Thyroid gland (tissue), 4 donors: ENCODE data around the gene SLC9A5. TPM values are rescaled to one million over a fixed set of nuclear protein-coding genes. Genes with fewer than 3 reads are reported as not detected.

ENCODE experiments used
- DNase-seq, 2 donors: peaks; one replicate each; pipeline ENCODE4 v3.0.0-alpha.2; 2019
- H3K27ac ChIP-seq, 3 donors: fragments of 200-600 bp; sonication (generic); 1 replicate in 2 of 3; 2 replicates in 1 of 3; pipeline ENCODE4 v1.5.1; 2016 to 2019; ENCODE audit warnings: mild to moderate bottlenecking in 1 of 3, moderate library complexity in 1 of 3
- H3K27me3 ChIP-seq: fragments of 200-600 bp; sonication (generic); one replicate; pipeline ENCODE4 v1.5.1; 2019
- H3K36me3 ChIP-seq, 2 donors: fragments of 200-600 bp; sonication (generic); one replicate each; pipeline ENCODE4 v1.5.1; 2016 to 2019
- H3K4me1 ChIP-seq, 2 donors: fragments of 200-600 bp; sonication (generic); one replicate each; pipeline ENCODE4 v1.5.1; 2017 to 2019
- H3K4me3 ChIP-seq, 3 donors: fragments of 200-600 bp; sonication (generic); replicated peaks in 1 of 3; 1 replicate in 2 of 3; 2 replicates in 1 of 3; pipeline ENCODE4 v1.5.1; 2016; ENCODE audit warnings: mild to moderate bottlenecking in 1 of 3
- H3K9me3 ChIP-seq: fragments of 200-600 bp; sonication (generic); one replicate; pipeline ENCODE4 v1.5.1; 2017
- POLR2A ChIP-seq, 2 donors: fragments of 450-650 bp; IDR thresholded peaks; one replicate each; pipeline ENCODE4 v1.6.1; 2017; ENCODE audit warnings: antibody characterized with exemption in 2 of 2, mild to moderate bottlenecking in 2 of 2, moderate library complexity in 1 of 2
- WGBS, 2 donors: methylation state at CpG; one replicate each; pipeline ENCODE4 v1.1.5; 2017; 5-methylcytosine and 5-hydroxymethylcytosine counted together
- intact Hi-C: fragments of 100-400 bp; cut with DNase I; formaldehyde crosslinking; loops from one replicate; pipeline ENCODE4 v1.15.1; 2023
- total RNA-seq, 4 donors: library from RNA; depleted of rRNA; stranded (reverse); fragments of >200 nt; gene quantifications; one replicate each; pipeline ENCODE4 v1.2.3, GENCODE V29; 2016
- TF ChIP-seq, protein P1 (sequence below), 6 experiments: fragments of 200-600 bp in 3 of 6; fragments of 450-650 bp in 3 of 6; sonication (generic) in 3 of 6; IDR thresholded peaks; one replicate each; pipeline ENCODE4 v1.5.1; 2016 to 2019; ENCODE audit warnings: antibody characterized with exemption in 6 of 6, mild to moderate bottlenecking in 2 of 6, inconsistent platforms in 1 of 6, moderate library complexity in 1 of 6

Gene SLC9A5
- total RNA-seq, 4 donors from 2014 or later = 0.56 to 3.0 (median 1.1) TPM

DNA sequence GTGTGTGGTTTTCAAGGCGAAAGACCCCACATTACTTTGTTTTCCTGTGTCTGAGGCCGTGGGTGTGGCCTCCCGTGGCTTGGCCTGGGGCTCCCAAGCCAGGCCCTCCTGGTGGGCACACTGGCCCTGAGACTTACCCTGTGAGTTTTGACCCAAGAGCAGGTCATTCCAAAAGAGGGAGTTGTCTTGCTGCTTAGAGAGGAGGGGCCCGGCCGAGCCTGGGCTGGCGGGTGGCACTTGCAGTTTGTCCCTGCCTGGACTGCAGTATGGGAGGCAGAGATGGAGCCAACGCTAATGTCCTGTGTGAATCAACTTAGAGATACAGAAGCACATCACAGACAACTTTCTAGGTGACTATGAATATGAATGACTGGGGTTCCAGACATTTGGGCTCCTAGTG is 53.3 kb downstream of the SLC9A5 start:
- intact Hi-C loops = no loop called here
- Histone ChIP-seq H3K27ac (no peak overlapping the region), H3K9me3 (no peaks in the 10 kb centered on the region), H3K4me3 (no peak overlapping the region), H3K4me1 (peaks cover 0 to 17% of the 10 kb centered on the region in 2 donors), H3K27me3 (no peaks in the 10 kb centered on the region), H3K36me3 (no peaks in the 10 kb centered on the region)
- DNase-seq = no peak
- no peak for TF ChIP-seq POLR2A (IDR thresholded peaks at IDR 0.05)
- TF ChIP-seq, protein P1, sequence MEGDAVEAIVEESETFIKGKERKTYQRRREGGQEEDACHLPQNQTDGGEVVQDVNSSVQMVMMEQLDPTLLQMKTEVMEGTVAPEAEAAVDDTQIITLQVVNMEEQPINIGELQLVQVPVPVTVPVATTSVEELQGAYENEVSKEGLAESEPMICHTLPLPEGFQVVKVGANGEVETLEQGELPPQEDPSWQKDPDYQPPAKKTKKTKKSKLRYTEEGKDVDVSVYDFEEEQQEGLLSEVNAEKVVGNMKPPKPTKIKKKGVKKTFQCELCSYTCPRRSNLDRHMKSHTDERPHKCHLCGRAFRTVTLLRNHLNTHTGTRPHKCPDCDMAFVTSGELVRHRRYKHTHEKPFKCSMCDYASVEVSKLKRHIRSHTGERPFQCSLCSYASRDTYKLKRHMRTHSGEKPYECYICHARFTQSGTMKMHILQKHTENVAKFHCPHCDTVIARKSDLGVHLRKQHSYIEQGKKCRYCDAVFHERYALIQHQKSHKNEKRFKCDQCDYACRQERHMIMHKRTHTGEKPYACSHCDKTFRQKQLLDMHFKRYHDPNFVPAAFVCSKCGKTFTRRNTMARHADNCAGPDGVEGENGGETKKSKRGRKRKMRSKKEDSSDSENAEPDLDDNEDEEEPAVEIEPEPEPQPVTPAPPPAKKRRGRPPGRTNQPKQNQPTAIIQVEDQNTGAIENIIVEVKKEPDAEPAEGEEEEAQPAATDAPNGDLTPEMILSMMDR (IDR thresholded peaks at IDR 0.05) = no peak
- WGBS, 2 donors = 84 to 88% methylated on average over 7 of the region's 7 CpGs

DNA sequence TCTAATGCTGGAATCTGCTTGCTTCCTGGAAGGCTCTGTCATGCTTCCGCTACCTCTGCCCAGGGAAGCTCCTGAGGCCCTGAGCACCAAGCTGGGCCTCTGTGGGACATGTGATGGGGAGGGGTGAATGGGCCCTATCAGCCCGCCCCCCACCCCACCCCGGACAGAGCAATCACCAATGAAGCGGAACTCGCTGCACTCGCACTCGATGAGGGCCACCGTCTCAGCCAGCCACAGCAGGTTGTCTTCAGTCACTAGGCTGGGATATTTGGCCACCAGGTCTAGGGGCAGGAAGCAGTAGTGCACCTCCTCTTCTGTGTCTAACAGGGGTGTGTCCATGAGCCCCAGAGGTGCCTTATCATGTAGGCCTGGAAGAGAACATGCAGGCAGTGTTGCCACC is 54.2 kb downstream of the SLC9A5 start:
- no peak overlapping the region for H3K4me3 ChIP-seq
- no peaks in the 10 kb centered on the region for H3K36me3 ChIP-seq

DNA sequence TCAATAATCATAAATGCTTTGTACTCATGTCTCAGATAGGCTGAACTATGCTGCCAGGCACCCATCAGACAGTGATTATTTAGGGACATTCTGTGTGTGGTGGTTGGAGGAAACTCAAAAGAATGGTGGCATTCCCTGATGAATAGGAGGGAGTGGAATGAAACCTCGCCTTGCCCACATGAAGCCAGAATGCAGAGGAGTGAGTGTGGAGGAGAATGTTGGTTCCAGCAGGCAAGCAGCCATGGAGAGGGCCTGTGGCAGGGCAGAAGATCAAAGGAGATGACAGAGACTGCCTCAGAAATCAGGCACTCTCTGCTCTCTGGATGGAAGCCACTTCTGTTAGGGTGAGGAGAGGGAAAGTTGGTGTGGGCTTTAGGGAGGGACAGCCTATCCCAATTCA is 55.2 kb downstream of the SLC9A5 start:
- no peak for DNase-seq
- Histone ChIP-seq H3K36me3 (no peaks in the 10 kb centered on the region), H3K27me3 (no peaks in the 10 kb centered on the region), H3K9me3 (no peaks in the 10 kb centered on the region), H3K27ac (no peak overlapping the region), H3K4me3 (no peak overlapping the region), H3K4me1 (peaks cover 0 to 17% of the 10 kb centered on the region in 2 donors)
- WGBS, 2 donors = 92 to 96% methylated on average over 1 of the region's 1 CpG
- TF ChIP-seq POLR2A (IDR thresholded peaks at IDR 0.05) = no peak
- TF ChIP-seq, protein P1 (IDR thresholded peaks at IDR 0.05) = no peak
- intact Hi-C loops = no loop called here

More for the DNA sequence above, 54.2 kb downstream of the SLC9A5 start:
- TF ChIP-seq, protein P1 (IDR thresholded peaks at IDR 0.05) = peak in 1 of 6 experiments; percentile 19
- no peak for TF ChIP-seq POLR2A (IDR thresholded peaks at IDR 0.05)
- Histone ChIP-seq H3K27ac (no peak overlapping the region), H3K4me1 (peaks cover 0 to 17% of the 10 kb centered on the region in 2 donors), H3K27me3 (no peaks in the 10 kb centered on the region), H3K9me3 (no peaks in the 10 kb centered on the region)
- intact Hi-C loops = no loop called here
- whole genome bisulfite sequencing, 2 donors = 76 to 100% methylated on average over 1 to 6 of the region's 8 CpGs
- DNase-seq = peak; percentile 44 to 60

DNA sequence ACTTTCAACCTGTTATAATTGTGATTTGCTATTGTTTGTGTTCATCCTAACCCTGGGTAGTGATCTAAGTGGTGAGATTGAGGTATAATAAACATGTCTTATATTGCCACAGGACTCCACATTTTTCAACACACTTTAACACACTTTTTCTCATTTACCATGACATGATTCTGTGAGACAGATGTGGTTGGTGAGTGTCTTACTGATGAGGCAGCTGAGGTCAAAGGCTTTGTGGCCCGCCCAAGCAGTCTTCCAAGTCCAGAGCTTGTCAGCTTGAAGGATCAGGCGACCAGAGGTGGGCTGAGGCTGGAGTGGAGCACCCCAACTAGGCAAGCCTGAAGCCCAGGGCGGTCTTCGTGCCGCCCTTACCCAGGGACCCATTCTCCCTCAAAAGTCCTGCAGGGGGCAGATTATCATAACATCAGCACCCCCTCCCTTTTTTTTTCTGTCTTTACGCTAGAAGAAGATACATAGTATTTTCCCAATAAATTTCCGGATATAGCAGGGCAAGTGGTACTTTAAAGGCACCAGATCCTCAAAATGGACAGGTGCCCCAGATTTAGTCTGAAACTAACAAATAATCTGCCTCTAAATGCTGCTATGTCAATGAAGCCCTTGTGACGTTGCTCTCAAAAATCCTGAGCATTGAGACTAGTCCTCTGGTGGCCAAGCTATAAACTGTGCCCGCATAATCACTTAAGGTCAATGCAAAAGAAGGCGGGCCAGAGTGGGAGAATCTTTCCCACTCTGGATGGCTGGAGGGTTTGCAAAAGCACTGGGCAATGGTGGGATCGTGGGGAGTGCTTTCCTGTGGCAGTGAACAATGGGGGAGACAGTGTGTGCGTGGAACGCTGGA is 56.7 kb downstream of the SLC9A5 start:
- H3K27me3 ChIP-seq = no peaks in the 10 kb centered on the region
- H3K36me3 ChIP-seq = no peaks in the 10 kb centered on the region
- no peak for DNase-seq
- peaks cover 0 to 17% of the 10 kb centered on the region in 2 donors for H3K4me1 ChIP-seq
- H3K27ac ChIP-seq = no peak overlapping the region
- WGBS, 2 donors = 90 to 93% methylated on average over 13 of the region's 13 CpGs
- intact Hi-C loops = no loop called here
- H3K9me3 ChIP-seq = no peaks in the 10 kb centered on the region
- no peak overlapping the region for H3K4me3 ChIP-seq
- no peak for TF ChIP-seq POLR2A (IDR thresholded peaks at IDR 0.05)
- TF ChIP-seq, protein P1 (IDR thresholded peaks at IDR 0.05) = no peak

DNA sequence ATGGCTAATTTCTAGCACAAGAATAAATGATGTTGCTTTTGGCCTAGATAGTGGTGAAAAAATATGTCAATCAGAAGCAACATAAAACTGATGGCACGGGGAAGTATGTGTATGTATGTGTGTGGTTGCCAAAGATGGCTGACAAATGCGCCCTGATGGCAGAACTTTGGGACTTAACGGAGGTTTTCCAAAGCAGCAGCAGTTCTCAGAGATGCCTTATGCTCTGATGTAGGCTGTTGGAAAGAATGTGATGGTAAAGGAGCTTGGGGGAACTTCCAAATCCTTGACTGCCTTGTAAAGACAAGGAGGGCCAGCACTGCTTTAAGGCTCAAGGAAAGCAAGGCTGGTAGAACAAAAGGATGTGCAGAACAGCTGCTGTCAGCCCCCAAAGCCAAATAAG is 61.8 kb downstream of the SLC9A5 start:
- no peaks in the 10 kb centered on the region for H3K9me3 ChIP-seq
- intact Hi-C loops = no loop called here
- WGBS, 2 donors = 84 to 90% methylated on average over 3 of the region's 3 CpGs
- DNase-seq = no peak
- no peaks in the 10 kb centered on the region for H3K27me3 ChIP-seq
- H3K27ac ChIP-seq = no peak overlapping the region
- peaks cover 0 to 3% of the 10 kb centered on the region in 2 donors for H3K4me1 ChIP-seq
- H3K36me3 ChIP-seq = no peaks in the 10 kb centered on the region
- no peak for TF ChIP-seq POLR2A (IDR thresholded peaks at IDR 0.05)
- TF ChIP-seq, protein P1 (IDR thresholded peaks at IDR 0.05) = no peak
- H3K4me3 ChIP-seq = no peak overlapping the region
